ENCODE data around the gene OSBPL5.

GRCh38 chr11:3107608-3108182, 57.4 kb downstream of the OSBPL5 start:
- no peak for TF ChIP-seq YY1 (IDR thresholded peaks at IDR 0.05; ENCODE audit: insufficient read depth, insufficient read length)
- no peak for TF ChIP-seq SUZ12 (IDR thresholded peaks at IDR 0.05; ENCODE audit: extremely low read depth, insufficient read depth, insufficient read length)
- TF ChIP-seq ZNF274 (IDR thresholded peaks at IDR 0.05; ENCODE audit: low read depth, low read length) = no peak
